ENCODE results near the gene EPG5. TPM values are rescaled to one million over a fixed set of nuclear protein-coding genes. Genes with fewer than 3 reads are reported as not detected.

Gene EPG5
- total and polyA plus RNA-seq, 10 of the 15 experiments (the other 5 are each of a cell fraction or from before 2014, with no cell fraction given) = 1.9 to 27.7 (median 9.0) TPM

DNA sequence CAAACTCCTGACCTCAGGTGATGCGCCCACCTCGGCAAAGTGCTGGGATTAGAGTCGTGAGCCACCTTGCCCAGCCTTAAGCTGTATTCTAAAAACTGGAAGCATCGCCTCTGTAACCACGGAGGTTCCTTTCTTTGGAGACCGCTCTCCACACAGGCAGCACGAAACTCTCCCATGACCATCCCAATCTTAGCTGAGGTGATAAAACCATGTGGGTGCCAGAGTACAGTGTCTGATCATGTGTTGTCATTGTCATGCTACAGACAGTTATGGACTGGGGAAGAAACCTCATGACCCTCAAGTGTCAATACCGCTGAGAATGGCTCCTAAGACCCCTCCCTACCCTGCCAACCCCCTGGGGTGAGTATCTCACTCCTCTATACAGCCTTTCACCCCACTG lies 41.4 kb upstream of the EPG5 start (continued):
- TF ChIP-seq, protein P1, sequence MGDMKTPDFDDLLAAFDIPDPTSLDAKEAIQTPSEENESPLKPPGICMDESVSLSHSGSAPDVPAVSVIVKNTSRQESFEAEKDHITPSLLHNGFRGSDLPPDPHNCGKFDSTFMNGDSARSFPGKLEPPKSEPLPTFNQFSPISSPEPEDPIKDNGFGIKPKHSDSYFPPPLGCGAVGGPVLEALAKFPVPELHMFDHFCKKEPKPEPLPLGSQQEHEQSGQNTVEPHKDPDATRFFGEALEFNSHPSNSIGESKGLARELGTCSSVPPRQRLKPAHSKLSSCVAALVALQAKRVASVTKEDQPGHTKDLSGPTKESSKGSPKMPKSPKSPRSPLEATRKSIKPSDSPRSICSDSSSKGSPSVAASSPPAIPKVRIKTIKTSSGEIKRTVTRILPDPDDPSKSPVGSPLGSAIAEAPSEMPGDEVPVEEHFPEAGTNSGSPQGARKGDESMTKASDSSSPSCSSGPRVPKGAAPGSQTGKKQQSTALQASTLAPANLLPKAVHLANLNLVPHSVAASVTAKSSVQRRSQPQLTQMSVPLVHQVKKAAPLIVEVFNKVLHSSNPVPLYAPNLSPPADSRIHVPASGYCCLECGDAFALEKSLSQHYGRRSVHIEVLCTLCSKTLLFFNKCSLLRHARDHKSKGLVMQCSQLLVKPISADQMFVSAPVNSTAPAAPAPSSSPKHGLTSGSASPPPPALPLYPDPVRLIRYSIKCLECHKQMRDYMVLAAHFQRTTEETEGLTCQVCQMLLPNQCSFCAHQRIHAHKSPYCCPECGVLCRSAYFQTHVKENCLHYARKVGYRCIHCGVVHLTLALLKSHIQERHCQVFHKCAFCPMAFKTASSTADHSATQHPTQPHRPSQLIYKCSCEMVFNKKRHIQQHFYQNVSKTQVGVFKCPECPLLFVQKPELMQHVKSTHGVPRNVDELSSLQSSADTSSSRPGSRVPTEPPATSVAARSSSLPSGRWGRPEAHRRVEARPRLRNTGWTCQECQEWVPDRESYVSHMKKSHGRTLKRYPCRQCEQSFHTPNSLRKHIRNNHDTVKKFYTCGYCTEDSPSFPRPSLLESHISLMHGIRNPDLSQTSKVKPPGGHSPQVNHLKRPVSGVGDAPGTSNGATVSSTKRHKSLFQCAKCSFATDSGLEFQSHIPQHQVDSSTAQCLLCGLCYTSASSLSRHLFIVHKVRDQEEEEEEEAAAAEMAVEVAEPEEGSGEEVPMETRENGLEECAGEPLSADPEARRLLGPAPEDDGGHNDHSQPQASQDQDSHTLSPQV (IDR thresholded peaks at IDR 0.05) = no peak

DNA sequence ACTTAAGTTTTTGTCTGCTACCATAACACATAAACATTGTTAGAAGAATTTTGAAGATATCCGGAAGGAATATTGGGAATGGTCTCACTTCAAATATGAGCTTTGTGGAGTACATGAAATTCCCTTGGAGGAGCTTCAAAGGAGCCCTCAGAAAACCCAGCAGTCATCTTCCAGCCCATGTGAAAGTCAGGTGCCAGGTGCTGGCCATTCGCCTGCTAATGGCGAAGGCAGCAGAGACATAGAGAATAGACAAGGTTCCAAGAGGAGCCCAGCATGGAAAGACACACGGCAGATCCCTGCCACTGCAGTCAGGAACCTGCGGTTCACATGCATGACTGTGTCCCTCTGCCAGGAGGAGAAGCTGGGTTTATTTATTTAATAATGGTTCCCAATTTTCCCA lies 40.0 kb upstream of the EPG5 start:
- no TSS peak for BruUV-seq (replicated peaks)
- H3K9me3 ChIP-seq (replicated peaks; ENCODE audit: control insufficient read depth, insufficient read depth, low read length) = no peaks in the 10 kb centered on the region; the same call in 2 of the 3 replicates
- H4K20me1 ChIP-seq (ENCODE audit: control insufficient read depth, insufficient read depth) = no peaks in the 10 kb centered on the region
- no peaks in the 10 kb centered on the region for H3K79me2 ChIP-seq (ENCODE audit: control insufficient read depth, insufficient read depth, low read length)
- WGBS (ENCODE audit: insufficient coverage, insufficient replicate concordance, low lambda C conversion rate, missing lambda C conversion rate) = 69% methylated on average over 5 of the region's 5 CpGs
- ChIA-PET CTCF (no interaction called here), POLR2A (no interaction called here), RAD21 (ENCODE audit: unreplicated experiment) (no interaction called here), SMC1A (ENCODE audit: uncharacterized antibody, unreplicated experiment) (no interaction called here)
- H3K9ac ChIP-seq (ENCODE audit: control insufficient read depth, insufficient read depth, low read length) = no peak overlapping the region
- H3K27me3 ChIP-seq (replicated peaks in 1 of 2; ENCODE audit: control insufficient read depth in 2 of 2, insufficient read depth in 2 of 2, low read length in 1 of 2) = no peaks in the 10 kb centered on the region
- no peak overlapping the region for H3K27ac ChIP-seq (ENCODE audit: control insufficient read depth, insufficient read depth)
- H3K4me1 ChIP-seq (ENCODE audit: control insufficient read depth, insufficient read depth, low read length) = peaks cover 4% of the 10 kb centered on the region; the same call in 1 of the 2 replicates
- no peak overlapping the region for H2AFZ ChIP-seq (ENCODE audit: control insufficient read depth, low read depth, low read length)
- ATAC-seq (no peak), DNase-seq (ENCODE audit: low read depth, low spot score) (no peak), FAIRE-seq (no peak)
- no peak overlapping the region for H3K4me3 ChIP-seq
- in situ Hi-C loops (cut with MboI) = no loop called here
- H3K36me3 ChIP-seq (ENCODE audit: control insufficient read depth in 2 of 2, insufficient read depth in 2 of 2, low read length in 1 of 2) = no peaks in the 10 kb centered on the region; a peak in 1 of 4 replicates
- intact Hi-C loops (cut with micrococcal nuclease; ENCODE audit: unreplicated experiment) = no loop called here
- no peak overlapping the region for H3K4me2 ChIP-seq (ENCODE audit: control insufficient read depth, insufficient read depth)
- no peak for TF ChIP-seq SPI1 (IDR thresholded peaks at IDR 0.05; ENCODE audit: borderline replicate concordance, insufficient read depth, low read depth, low read length)
- TF ChIP-seq BHLHE40 (IDR thresholded peaks at IDR 0.05; ENCODE audit: borderline replicate concordance in 1 of 2, low read depth in 2 of 2, low read length in 1 of 2) = no peak
- TF ChIP-seq PML (IDR thresholded peaks at IDR 0.05; ENCODE audit: low read length) = no peak
- no peak for TF ChIP-seq SRF (IDR thresholded peaks at IDR 0.05; ENCODE audit: low read depth in 2 of 2, low read length in 2 of 2)
- TF ChIP-seq ZNF217 (IDR thresholded peaks at IDR 0.05) = no peak
- TF ChIP-seq, protein P2, sequence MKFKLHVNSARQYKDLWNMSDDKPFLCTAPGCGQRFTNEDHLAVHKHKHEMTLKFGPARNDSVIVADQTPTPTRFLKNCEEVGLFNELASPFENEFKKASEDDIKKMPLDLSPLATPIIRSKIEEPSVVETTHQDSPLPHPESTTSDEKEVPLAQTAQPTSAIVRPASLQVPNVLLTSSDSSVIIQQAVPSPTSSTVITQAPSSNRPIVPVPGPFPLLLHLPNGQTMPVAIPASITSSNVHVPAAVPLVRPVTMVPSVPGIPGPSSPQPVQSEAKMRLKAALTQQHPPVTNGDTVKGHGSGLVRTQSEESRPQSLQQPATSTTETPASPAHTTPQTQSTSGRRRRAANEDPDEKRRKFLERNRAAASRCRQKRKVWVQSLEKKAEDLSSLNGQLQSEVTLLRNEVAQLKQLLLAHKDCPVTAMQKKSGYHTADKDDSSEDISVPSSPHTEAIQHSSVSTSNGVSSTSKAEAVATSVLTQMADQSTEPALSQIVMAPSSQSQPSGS (IDR thresholded peaks at IDR 0.05; ENCODE audit: low read length) = no peak
- TF ChIP-seq, protein P3, sequence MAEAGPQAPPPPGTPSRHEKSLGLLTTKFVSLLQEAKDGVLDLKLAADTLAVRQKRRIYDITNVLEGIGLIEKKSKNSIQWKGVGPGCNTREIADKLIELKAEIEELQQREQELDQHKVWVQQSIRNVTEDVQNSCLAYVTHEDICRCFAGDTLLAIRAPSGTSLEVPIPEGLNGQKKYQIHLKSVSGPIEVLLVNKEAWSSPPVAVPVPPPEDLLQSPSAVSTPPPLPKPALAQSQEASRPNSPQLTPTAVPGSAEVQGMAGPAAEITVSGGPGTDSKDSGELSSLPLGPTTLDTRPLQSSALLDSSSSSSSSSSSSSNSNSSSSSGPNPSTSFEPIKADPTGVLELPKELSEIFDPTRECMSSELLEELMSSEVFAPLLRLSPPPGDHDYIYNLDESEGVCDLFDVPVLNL (IDR thresholded peaks at IDR 0.05; ENCODE audit: low read depth, low read length) = no peak
- TF ChIP-seq, protein P4, sequence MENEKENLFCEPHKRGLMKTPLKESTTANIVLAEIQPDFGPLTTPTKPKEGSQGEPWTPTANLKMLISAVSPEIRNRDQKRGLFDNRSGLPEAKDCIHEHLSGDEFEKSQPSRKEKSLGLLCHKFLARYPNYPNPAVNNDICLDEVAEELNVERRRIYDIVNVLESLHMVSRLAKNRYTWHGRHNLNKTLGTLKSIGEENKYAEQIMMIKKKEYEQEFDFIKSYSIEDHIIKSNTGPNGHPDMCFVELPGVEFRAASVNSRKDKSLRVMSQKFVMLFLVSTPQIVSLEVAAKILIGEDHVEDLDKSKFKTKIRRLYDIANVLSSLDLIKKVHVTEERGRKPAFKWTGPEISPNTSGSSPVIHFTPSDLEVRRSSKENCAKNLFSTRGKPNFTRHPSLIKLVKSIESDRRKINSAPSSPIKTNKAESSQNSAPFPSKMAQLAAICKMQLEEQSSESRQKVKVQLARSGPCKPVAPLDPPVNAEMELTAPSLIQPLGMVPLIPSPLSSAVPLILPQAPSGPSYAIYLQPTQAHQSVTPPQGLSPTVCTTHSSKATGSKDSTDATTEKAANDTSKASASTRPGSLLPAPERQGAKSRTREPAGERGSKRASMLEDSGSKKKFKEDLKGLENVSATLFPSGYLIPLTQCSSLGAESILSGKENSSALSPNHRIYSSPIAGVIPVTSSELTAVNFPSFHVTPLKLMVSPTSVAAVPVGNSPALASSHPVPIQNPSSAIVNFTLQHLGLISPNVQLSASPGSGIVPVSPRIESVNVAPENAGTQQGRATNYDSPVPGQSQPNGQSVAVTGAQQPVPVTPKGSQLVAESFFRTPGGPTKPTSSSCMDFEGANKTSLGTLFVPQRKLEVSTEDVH (IDR thresholded peaks at IDR 0.05; ENCODE audit: low read depth, partially characterized antibody) = no peak
